SU-DHL-6 (cell line): ENCODE results near the gene CHST12.

Experiments
- EZH2phosphoT487 ChIP-seq: fragments of 200-600 bp; sonication (generic), shearing (Covaris generic); conservative IDR thresholded peaks from 2 replicates; pipeline ENCODE4 v1.6.1; 2018; ENCODE audit warnings: mild to moderate bottlenecking, antibody characterized with exemption, low read length, moderate library complexity, mixed read lengths
- TF ChIP-seq, protein P1 (sequence below): fragments of 200-600 bp; sonication (generic); IDR thresholded peaks from one replicate; pipeline ENCODE4 v1.5.1; 2017; ENCODE audit warnings: antibody characterized with exemption, mild to moderate bottlenecking, low read length, moderate library complexity; ENCODE audit not compliant: insufficient read depth, poor library complexity, severe bottlenecking

DNA sequence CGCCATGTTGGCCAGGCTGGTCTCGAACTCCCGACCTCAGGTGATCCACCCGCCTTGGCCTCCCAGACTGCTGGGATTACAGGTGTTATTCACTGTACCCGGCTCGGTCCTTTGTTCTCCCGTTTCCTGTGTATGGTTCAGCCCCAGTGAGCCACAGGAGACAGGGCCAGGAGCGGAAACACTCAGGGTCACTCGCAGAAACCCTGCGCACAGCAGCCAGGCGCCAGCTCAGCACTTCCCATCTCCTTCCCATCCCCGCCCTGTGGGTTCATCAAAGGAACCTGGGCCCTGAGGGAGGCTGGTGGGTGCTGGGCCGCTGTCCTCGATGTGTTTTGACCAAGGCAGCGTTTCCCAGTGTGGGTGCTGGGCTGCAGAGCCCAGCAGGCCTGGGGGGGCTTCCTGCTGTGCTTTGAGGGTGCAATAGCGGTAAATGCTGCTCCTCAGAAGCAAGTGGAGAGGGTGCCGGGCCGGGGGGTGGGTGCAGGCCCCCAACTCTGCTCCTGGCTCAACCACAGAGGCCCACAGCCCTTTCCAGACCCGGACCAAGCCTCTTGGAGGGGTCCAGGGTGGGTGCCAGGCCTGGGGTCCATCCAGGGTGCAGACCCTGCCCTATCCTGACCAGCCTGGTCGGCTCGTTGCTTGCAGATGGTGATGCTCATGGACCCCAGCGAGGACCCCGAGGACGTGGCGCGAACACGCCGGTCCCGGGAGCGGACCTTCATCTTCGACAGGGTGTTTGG is 15.3 kb upstream of the CHST12 start:
- TF ChIP-seq, protein P1, sequence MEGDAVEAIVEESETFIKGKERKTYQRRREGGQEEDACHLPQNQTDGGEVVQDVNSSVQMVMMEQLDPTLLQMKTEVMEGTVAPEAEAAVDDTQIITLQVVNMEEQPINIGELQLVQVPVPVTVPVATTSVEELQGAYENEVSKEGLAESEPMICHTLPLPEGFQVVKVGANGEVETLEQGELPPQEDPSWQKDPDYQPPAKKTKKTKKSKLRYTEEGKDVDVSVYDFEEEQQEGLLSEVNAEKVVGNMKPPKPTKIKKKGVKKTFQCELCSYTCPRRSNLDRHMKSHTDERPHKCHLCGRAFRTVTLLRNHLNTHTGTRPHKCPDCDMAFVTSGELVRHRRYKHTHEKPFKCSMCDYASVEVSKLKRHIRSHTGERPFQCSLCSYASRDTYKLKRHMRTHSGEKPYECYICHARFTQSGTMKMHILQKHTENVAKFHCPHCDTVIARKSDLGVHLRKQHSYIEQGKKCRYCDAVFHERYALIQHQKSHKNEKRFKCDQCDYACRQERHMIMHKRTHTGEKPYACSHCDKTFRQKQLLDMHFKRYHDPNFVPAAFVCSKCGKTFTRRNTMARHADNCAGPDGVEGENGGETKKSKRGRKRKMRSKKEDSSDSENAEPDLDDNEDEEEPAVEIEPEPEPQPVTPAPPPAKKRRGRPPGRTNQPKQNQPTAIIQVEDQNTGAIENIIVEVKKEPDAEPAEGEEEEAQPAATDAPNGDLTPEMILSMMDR: no peak
- TF ChIP-seq EZH2phosphoT487: no peak
